Measurements from ENCODE around the gene SPTLC2. TPM values are rescaled to one million over a fixed set of nuclear protein-coding genes. Genes with fewer than 3 reads are reported as not detected.

Gene SPTLC2
- polyA plus RNA-seq, 1 donor, result 17.4 TPM

- Histone ChIP-seq H3K27ac (ENCODE audit: low read length) (no peak overlapping the region), H3K9me3 (ENCODE audit: control insufficient read depth, low read depth, low read length) (no peaks in the 10 kb centered on the region), H3K27me3 (ENCODE audit: control insufficient read depth, insufficient read depth, low read length) (no peaks in the 10 kb centered on the region), H3K36me3 (ENCODE audit: control insufficient read depth, insufficient read depth, low read length) (peaks cover 28% of the 10 kb centered on the region), H3K4me3 (ENCODE audit: low read length) (no peak overlapping the region), H3K4me1 (ENCODE audit: control insufficient read depth, insufficient read depth, low read length) (no peaks in the 10 kb centered on the region)
- DNase-seq, result no peak
- 97% methylated on average over 5 of the region's 8 CpGs for WGBS (ENCODE audit: insufficient coverage, low lambda C conversion rate)
These were observed 104.8 kb downstream of the SPTLC2 start for GRCh38 chr14:77511486-77512162.

GRCh38 chr14:77509366-77509765 lies 107.1 kb downstream of the SPTLC2 start:
- no peaks in the 10 kb centered on the region for H3K4me1 ChIP-seq (ENCODE audit: control insufficient read depth, insufficient read depth, low read length)
- no peak overlapping the region for H3K4me3 ChIP-seq (ENCODE audit: low read length)
- H3K27me3 ChIP-seq (ENCODE audit: control insufficient read depth, insufficient read depth, low read length), result no peaks in the 10 kb centered on the region
- H3K36me3 ChIP-seq (ENCODE audit: control insufficient read depth, insufficient read depth, low read length), result peaks cover 27% of the 10 kb centered on the region
- H3K27ac ChIP-seq (ENCODE audit: low read length), result no peak overlapping the region
- no peaks in the 10 kb centered on the region for H3K9me3 ChIP-seq (ENCODE audit: control insufficient read depth, low read depth, low read length)
- WGBS (ENCODE audit: insufficient coverage, low lambda C conversion rate), result no CpG with 5 or more reads among the region's 4 CpGs
- no peak for DNase-seq

GRCh38 chr14:77508876-77509275 lies 107.6 kb downstream of the SPTLC2 start:
- Histone ChIP-seq H3K9me3 (ENCODE audit: control insufficient read depth, low read depth, low read length) (no peaks in the 10 kb centered on the region), H3K27me3 (ENCODE audit: control insufficient read depth, insufficient read depth, low read length) (no peaks in the 10 kb centered on the region), H3K27ac (ENCODE audit: low read length) (no peak overlapping the region), H3K4me1 (ENCODE audit: control insufficient read depth, insufficient read depth, low read length) (no peaks in the 10 kb centered on the region), H3K36me3 (ENCODE audit: control insufficient read depth, insufficient read depth, low read length) (peaks cover 25% of the 10 kb centered on the region), H3K4me3 (ENCODE audit: low read length) (no peak overlapping the region)
- no peak for DNase-seq
- 71% methylated on average over 2 of the region's 3 CpGs for WGBS (ENCODE audit: insufficient coverage, low lambda C conversion rate)

GRCh38 chr14:77508249-77508648 lies 108.2 kb downstream of the SPTLC2 start:
- Histone ChIP-seq H3K9me3 (ENCODE audit: control insufficient read depth, low read depth, low read length) (no peaks in the 10 kb centered on the region), H3K27ac (ENCODE audit: low read length) (no peak overlapping the region), H3K4me1 (ENCODE audit: control insufficient read depth, insufficient read depth, low read length) (no peaks in the 10 kb centered on the region), H3K36me3 (ENCODE audit: control insufficient read depth, insufficient read depth, low read length) (peaks cover 25% of the 10 kb centered on the region), H3K27me3 (ENCODE audit: control insufficient read depth, insufficient read depth, low read length) (no peaks in the 10 kb centered on the region), H3K4me3 (ENCODE audit: low read length) (no peak overlapping the region)
- DNase-seq, result no peak
- WGBS (ENCODE audit: insufficient coverage, low lambda C conversion rate), result no CpG with 5 or more reads among the region's 4 CpGs

- WGBS (ENCODE audit: insufficient coverage, low lambda C conversion rate), result no CpG with 5 or more reads among the region's 3 CpGs
- H3K27ac ChIP-seq (ENCODE audit: low read length), result no peak overlapping the region
- H3K9me3 ChIP-seq (ENCODE audit: control insufficient read depth, low read depth, low read length), result no peaks in the 10 kb centered on the region
- no peaks in the 10 kb centered on the region for H3K27me3 ChIP-seq (ENCODE audit: control insufficient read depth, insufficient read depth, low read length)
- no peaks in the 10 kb centered on the region for H3K4me1 ChIP-seq (ENCODE audit: control insufficient read depth, insufficient read depth, low read length)
- H3K4me3 ChIP-seq (ENCODE audit: low read length), result no peak overlapping the region
- peaks cover 25% of the 10 kb centered on the region for H3K36me3 ChIP-seq (ENCODE audit: control insufficient read depth, insufficient read depth, low read length)
- no peak for DNase-seq
These were observed 108.7 kb downstream of the SPTLC2 start for GRCh38 chr14:77507762-77508161.

- H3K27ac ChIP-seq (ENCODE audit: low read length), result no peak overlapping the region
- H3K36me3 ChIP-seq (ENCODE audit: control insufficient read depth, insufficient read depth, low read length), result peaks cover 10% of the 10 kb centered on the region
- peaks cover 4% of the 10 kb centered on the region for H3K27me3 ChIP-seq (ENCODE audit: control insufficient read depth, insufficient read depth, low read length)
- no CpG with 5 or more reads among the region's 4 CpGs for WGBS (ENCODE audit: insufficient coverage, low lambda C conversion rate)
- no peak for DNase-seq
- no peaks in the 10 kb centered on the region for H3K9me3 ChIP-seq (ENCODE audit: control insufficient read depth, low read depth, low read length)
- H3K4me3 ChIP-seq (ENCODE audit: low read length), result no peak overlapping the region
- no peaks in the 10 kb centered on the region for H3K4me1 ChIP-seq (ENCODE audit: control insufficient read depth, insufficient read depth, low read length)
These were observed 111.4 kb downstream of the SPTLC2 start for GRCh38 chr14:77505031-77505430.

GRCh38 chr14:77503138-77503537 lies 113.3 kb downstream of the SPTLC2 start:
- WGBS (ENCODE audit: insufficient coverage, low lambda C conversion rate), result 100% methylated on average over 3 of the region's 5 CpGs
- Histone ChIP-seq H3K27ac (ENCODE audit: low read length) (no peak overlapping the region), H3K4me1 (ENCODE audit: control insufficient read depth, insufficient read depth, low read length) (peaks cover under 1% of the 10 kb centered on the region), H3K9me3 (ENCODE audit: control insufficient read depth, low read depth, low read length) (peaks cover 4% of the 10 kb centered on the region), H3K36me3 (ENCODE audit: control insufficient read depth, insufficient read depth, low read length) (peaks cover 9% of the 10 kb centered on the region), H3K4me3 (ENCODE audit: low read length) (no peak overlapping the region), H3K27me3 (ENCODE audit: control insufficient read depth, insufficient read depth, low read length) (peaks cover 22% of the 10 kb centered on the region)
- DNase-seq, result no peak

- no peak for DNase-seq
- WGBS (ENCODE audit: insufficient coverage, low lambda C conversion rate), result 68% methylated on average over 4 of the region's 11 CpGs
- H3K4me1 ChIP-seq (ENCODE audit: control insufficient read depth, insufficient read depth, low read length), result peaks cover 5% of the 10 kb centered on the region
- peaks cover 6% of the 10 kb centered on the region for H3K9me3 ChIP-seq (ENCODE audit: control insufficient read depth, low read depth, low read length)
- H3K4me3 ChIP-seq (ENCODE audit: low read length), result no peak overlapping the region
- H3K36me3 ChIP-seq (ENCODE audit: control insufficient read depth, insufficient read depth, low read length), result peaks cover under 1% of the 10 kb centered on the region
- H3K27ac ChIP-seq (ENCODE audit: low read length), result no peak overlapping the region
- H3K27me3 ChIP-seq (ENCODE audit: control insufficient read depth, insufficient read depth, low read length), result peaks cover 30% of the 10 kb centered on the region
These were observed 114.2 kb downstream of the SPTLC2 start for GRCh38 chr14:77502109-77502782.

- Histone ChIP-seq H3K27ac (ENCODE audit: low read length) (no peak overlapping the region), H3K27me3 (ENCODE audit: control insufficient read depth, insufficient read depth, low read length) (peaks cover 34% of the 10 kb centered on the region), H3K4me1 (ENCODE audit: control insufficient read depth, insufficient read depth, low read length) (peaks cover 5% of the 10 kb centered on the region), H3K36me3 (ENCODE audit: control insufficient read depth, insufficient read depth, low read length) (no peaks in the 10 kb centered on the region), H3K9me3 (ENCODE audit: control insufficient read depth, low read depth, low read length) (peaks cover 6% of the 10 kb centered on the region), H3K4me3 (ENCODE audit: low read length) (no peak overlapping the region)
- WGBS (ENCODE audit: insufficient coverage, low lambda C conversion rate), result no CpG with 5 or more reads among the region's 53 CpGs
- peak in 1 of 2 donors; percentile 28 for DNase-seq
These were observed 117.4 kb downstream of the SPTLC2 start for GRCh38 chr14:77498984-77499527.

GRCh38 chr14:77498120-77498979 lies 118.1 kb downstream of the SPTLC2 start, which contains the start of gene ISM2:
ISM2 (minus strand) TSS chr14:77498816; CDS start chr14:77498793, 23 bp downstream.
- Histone ChIP-seq H3K4me1 (ENCODE audit: control insufficient read depth, insufficient read depth, low read length) (peaks cover 5% of the 10 kb centered on the region), H3K4me3 (ENCODE audit: low read length) (peak within 1 kb of the TSS; percentile 21), H3K36me3 (ENCODE audit: control insufficient read depth, insufficient read depth, low read length) (no peaks in the 10 kb centered on the region), H3K27ac (ENCODE audit: low read length) (no peak within 1 kb of the TSS), H3K9me3 (ENCODE audit: control insufficient read depth, low read depth, low read length) (peaks cover 6% of the 10 kb centered on the region), H3K27me3 (ENCODE audit: control insufficient read depth, insufficient read depth, low read length) (peaks cover 34% of the 10 kb centered on the region)
- WGBS (ENCODE audit: insufficient coverage, low lambda C conversion rate), result no CpG with 5 or more reads among the region's 104 CpGs
- DNase-seq, result peak; percentile 25 to 55

Data from large intestine (tissue), 3 donors.